T-helper 1 cell treated with Interleukin-12 subunit alpha and Interleukin-12 subunit beta and Interleukin-4 antibody, amounts not matched to agents 30 μg/mL and 1 μg/mL, for 36 hours (primary cell): ENCODE results near the gene EHF.

Source experiments
- H3K27ac Mint-ChIP-seq: one replicate; pipeline ENCODE4 v1.8.0; 2021; ENCODE audit warnings: mild to moderate bottlenecking, mixed read lengths
- H3K27me3 Mint-ChIP-seq: one replicate; pipeline ENCODE4 v1.8.0; 2021; ENCODE audit warnings: low read depth, mixed read lengths
- H3K36me3 Mint-ChIP-seq: one replicate; pipeline ENCODE4 v1.8.0; 2021; ENCODE audit warnings: low read depth, mixed read lengths
- H3K4me1 Mint-ChIP-seq: one replicate; pipeline ENCODE4 v1.8.0; 2021; ENCODE audit warnings: low read depth, mixed read lengths
- H3K4me3 Mint-ChIP-seq: one replicate; pipeline ENCODE4 v1.8.0; 2021; ENCODE audit warnings: mild to moderate bottlenecking, moderate library complexity, mixed read lengths
- H3K9me3 Mint-ChIP-seq: one replicate; pipeline ENCODE4 v1.8.0; 2021; ENCODE audit warnings: mixed read lengths

EHF gene

DNA sequence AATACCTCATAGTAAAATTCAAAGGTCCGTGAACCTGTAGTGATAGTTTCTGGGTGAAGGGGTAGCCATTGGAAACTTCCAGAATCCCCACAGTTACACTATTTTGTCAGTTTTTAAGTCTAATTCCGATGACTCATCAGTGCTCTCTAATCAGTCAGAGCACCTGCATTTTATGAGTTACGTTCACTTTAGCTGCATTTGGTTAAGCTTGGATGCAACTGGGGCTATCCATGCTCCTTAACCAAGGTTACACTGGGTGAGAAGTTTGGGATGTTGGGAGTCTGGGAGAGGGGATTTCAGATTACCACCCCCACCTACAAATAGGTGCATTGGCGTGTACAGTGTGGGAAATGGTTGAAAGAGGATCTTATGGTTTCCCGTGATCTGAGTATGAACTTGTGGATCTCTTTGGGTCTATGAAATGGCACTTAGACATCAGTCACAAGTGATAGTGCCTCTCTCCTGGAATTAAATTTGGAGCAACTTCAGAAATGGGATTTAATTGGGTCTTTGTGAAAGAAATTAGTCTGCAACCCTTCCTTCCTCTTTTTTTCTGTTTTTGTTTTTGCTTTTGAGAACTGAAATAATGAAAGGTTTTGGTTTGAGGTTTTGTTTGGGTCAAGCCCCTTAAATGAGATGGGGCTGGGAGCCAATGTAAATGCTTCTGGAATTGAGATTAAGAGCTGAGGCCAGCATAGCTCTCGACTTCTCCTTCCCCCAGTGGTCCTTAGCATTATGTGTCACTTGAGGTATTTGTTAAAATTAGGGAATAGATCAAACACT, 31.5 kb downstream of the EHF start:
- Mint-ChIP-seq H3K4me1 (peaks cover 10% of the 10 kb centered on the region), H3K36me3 (no peaks in the 10 kb centered on the region), H3K27ac (no peak overlapping the region), H3K4me3 (no peak overlapping the region), H3K27me3 (peaks cover 70% of the 10 kb centered on the region), H3K9me3 (no peaks in the 10 kb centered on the region)

DNA sequence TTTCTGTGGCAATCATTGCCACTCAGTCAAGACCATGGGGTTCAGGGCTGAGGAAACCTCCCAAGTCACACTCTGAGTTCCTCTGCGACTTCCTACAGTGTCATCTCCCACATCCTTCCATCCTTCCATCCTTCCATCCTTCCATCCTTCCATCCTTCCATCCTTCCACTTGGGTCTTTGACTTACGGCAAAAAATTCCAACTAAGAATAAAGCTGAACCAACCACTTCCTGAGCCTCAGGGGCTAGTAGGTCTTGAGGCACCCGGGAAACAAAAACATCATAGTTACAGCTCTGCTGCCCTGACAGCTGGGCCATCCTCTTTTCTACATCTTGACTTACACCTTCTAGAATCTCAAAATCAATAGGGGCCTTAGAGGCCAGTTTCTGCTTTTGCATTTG, 32.1 kb downstream of the EHF start:
- no peaks in the 10 kb centered on the region for H3K9me3 Mint-ChIP-seq
- H3K27ac Mint-ChIP-seq = no peak overlapping the region
- H3K4me1 Mint-ChIP-seq = peaks cover 10% of the 10 kb centered on the region
- peaks cover 70% of the 10 kb centered on the region for H3K27me3 Mint-ChIP-seq
- no peaks in the 10 kb centered on the region for H3K36me3 Mint-ChIP-seq
- no peak overlapping the region for H3K4me3 Mint-ChIP-seq

DNA sequence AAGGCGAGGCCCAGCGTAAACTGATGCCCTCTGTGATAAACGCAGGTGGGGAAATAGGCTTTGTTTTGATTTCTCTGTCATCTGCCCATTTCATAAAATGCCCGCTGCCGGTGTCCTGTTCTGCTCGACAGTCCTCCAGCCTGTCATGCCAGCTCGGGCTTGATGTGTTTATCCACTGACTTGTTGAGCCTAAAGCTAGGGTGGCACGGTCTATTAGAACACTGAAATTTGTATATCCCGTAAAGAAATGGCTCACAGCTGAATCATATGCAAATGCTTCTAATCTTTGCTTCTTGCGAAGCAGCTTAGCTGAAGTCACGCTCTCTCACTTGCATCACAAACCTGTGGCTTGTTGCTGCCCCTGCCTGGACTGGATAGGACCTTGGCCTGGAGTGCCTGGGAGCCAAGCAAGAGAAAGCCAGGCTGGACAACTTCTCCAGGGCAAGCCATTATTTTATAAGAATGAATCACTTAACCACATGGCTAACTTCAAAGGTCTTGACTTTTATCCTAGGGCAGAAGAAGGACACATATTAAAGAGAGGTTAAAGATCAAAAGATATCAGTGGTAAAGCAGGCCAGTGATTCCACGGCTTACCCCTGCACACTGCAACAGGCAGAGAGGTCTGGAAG, 33.1 kb downstream of the EHF start:
- no peak overlapping the region for H3K27ac Mint-ChIP-seq
- peaks cover 78% of the 10 kb centered on the region for H3K27me3 Mint-ChIP-seq
- no peak overlapping the region for H3K4me3 Mint-ChIP-seq
- no peaks in the 10 kb centered on the region for H3K36me3 Mint-ChIP-seq
- peaks cover 10% of the 10 kb centered on the region for H3K4me1 Mint-ChIP-seq
- no peaks in the 10 kb centered on the region for H3K9me3 Mint-ChIP-seq

DNA sequence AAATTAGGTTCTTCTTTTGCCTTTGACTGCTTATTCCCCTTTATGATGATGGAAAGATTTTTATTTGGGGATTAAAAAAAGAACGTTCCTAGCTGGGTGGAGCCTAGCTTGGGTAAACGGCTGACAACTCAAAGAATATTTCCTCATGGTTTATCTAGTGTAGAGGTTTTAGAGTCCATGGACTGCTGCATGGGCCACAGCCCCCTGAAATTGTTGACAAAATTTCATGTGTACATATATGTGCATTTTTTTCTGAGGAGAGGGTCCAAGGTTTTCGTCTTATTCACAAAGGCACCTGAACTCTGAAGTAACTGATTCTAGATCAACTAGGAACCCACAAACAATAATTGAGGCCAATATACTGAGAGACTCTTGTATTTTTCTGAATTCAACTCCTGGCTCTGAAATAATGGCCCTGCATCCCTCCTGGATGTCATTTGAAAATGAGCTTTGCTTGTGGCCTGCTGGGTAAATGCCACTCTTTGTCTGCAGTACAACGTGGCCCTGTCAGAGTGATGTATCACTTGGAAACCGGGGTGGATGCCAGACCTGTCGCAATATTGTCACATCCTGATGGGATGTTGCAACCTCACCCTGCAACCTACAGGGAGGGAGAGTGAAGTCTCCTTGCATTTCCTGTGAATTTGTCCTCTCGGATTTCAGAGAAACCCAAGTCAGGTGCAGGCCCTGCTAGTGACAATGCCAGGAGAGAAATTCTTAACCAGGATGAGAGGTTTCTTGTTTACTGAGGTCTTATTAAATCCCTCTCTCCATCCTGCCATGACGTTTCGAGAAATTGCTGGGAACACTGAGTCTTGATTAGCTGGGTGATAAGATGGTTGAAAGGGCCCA, 33.8 kb downstream of the EHF start:
- Mint-ChIP-seq H3K27me3 (peaks cover 78% of the 10 kb centered on the region), H3K4me1 (peaks cover 10% of the 10 kb centered on the region), H3K27ac (no peak overlapping the region), H3K36me3 (no peaks in the 10 kb centered on the region), H3K4me3 (no peak overlapping the region), H3K9me3 (no peaks in the 10 kb centered on the region)

DNA sequence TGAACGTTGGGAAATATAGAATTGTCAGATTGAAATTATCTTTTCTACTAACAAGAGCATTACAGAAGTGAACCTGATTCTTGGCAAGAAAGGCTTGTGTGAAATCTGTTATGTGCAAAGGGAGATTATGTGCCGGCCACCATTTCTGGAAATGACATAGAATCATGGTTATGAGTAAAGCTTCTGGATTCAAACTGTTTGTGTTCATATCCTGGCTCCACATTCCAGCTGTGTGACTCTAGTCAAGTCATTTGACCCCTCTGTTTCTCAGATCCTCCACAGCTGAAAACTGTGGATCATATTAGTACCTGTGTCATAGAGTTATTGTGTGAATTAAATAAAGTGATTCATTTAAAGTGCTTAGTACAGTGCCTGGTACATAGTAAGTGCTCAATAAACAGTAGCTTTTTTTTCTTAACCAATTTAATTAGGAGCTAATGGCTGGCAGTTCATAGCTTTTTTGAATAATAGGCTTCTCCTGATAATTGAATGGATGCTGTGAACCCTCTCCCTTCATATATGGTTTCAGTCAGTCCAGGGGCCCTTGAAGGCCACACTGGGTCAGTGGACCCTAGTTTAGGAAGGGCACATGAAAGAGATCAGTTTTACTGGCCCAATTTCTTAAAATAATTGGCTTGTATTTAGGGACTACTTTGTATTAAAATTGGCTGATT, 34.6 kb downstream of the EHF start:
- Mint-ChIP-seq H3K4me1 (peaks cover 8% of the 10 kb centered on the region), H3K4me3 (no peak overlapping the region), H3K27me3 (peaks cover 84% of the 10 kb centered on the region)

DNA sequence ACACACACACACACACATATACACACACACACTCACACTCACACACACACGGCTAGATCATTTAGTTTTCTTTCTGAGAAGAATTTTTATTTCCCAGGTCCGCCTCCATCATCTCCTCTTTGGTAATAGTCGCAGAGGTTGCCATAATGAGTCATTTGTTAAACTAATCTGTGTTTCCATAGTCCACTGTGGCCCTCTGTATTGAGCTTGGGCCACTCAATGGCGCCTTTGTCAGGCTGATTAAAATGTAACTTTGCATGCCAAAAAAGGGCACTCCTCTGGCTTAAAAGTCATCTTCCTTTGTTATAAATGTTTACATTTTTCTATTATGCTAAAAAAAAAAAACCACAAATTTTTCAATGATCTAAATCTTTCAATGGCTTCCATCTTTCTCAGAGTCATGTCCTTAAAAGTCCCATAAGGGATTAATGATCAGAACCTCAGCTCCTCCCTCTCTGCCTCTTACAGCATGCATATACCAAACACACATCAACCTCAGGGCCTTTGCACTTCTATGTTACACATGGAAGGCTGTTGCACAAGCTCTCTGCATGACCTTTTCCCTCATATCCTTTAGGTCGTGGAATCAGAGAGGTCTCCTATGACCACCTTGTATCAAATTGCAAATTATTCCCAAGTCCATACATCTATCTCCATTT, 35.3 kb downstream of the EHF start:
- Mint-ChIP-seq H3K36me3 (no peaks in the 10 kb centered on the region), H3K4me1 (peaks cover 3% of the 10 kb centered on the region), H3K4me3 (no peak overlapping the region), H3K27me3 (peaks cover 86% of the 10 kb centered on the region), H3K27ac (no peak overlapping the region), H3K9me3 (no peaks in the 10 kb centered on the region)

More for the DNA sequence above, 34.6 kb downstream of the EHF start:
- Mint-ChIP-seq H3K27ac (no peak overlapping the region), H3K36me3 (no peaks in the 10 kb centered on the region), H3K9me3 (no peaks in the 10 kb centered on the region)

DNA sequence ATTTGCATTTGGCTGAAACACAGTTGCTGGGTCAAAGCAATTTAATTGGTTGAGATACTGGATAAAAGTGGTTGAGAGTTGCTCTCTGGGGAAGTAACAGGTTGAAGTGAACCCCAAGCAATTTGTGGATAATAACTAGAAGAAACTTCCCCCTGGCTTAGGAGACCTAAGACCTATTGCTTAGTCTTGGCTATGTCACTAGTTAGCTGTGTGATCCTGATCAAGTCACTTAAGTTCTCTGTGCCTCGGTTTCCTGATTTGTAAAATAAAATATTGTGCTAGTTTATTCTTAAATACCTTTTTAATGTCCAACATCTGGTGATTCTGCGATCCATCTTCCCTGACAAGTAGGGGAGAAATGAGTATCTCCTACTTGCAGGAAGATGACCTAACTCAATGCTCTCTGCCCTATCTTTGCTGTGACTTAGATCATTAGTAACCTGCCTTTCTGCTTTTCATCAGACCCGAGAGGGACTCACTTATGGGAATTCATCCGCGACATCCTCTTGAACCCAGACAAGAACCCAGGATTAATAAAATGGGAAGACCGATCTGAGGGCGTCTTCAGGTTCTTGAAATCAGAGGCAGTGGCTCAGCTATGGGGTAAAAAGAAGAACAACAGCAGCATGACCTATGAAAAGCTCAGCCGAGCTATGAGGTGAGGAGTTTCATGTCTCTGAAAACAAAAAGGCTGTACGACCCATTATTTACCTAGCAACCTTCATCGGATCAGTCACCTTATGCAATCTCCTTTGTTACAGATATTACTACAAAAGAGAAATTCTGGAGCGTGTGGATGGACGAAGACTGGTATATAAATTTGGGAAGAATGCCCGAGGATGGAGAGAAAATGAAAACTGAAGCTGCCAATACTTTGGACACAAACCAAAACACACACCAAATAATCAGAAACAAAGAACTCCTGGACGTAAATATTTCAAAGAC, 37.5 kb downstream of the EHF start:
- no peak overlapping the region for H3K4me3 Mint-ChIP-seq
- H3K27ac Mint-ChIP-seq = no peak overlapping the region
- peaks cover 87% of the 10 kb centered on the region for H3K27me3 Mint-ChIP-seq

DNA sequence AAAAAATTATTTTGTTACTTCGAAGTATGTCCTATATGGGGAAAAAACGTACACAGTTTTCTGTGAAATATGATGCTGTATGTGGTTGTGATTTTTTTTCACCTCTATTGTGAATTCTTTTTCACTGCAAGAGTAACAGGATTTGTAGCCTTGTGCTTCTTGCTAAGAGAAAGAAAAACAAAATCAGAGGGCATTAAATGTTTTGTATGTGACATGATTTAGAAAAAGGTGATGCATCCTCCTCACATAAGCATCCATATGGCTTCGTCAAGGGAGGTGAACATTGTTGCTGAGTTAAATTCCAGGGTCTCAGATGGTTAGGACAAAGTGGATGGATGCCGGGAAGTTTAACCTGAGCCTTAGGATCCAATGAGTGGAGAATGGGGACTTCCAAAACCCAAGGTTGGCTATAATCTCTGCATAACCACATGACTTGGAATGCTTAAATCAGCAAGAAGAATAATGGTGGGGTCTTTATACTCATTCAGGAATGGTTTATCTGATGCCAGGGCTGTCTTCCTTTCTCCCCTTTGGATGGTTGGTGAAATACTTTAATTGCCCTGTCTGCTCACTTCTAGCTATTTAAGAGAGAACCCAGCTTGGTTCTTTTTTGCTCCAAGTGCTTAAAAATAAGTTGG, 38.3 kb downstream of the EHF start:
- Mint-ChIP-seq H3K4me3 (no peak overlapping the region), H3K27me3 (peaks cover 82% of the 10 kb centered on the region), H3K36me3 (no peaks in the 10 kb centered on the region), H3K9me3 (no peaks in the 10 kb centered on the region), H3K4me1 (no peaks in the 10 kb centered on the region), H3K27ac (no peak overlapping the region)

More for the DNA sequence above, 37.5 kb downstream of the EHF start:
- Mint-ChIP-seq H3K36me3 (no peaks in the 10 kb centered on the region), H3K9me3 (no peaks in the 10 kb centered on the region), H3K4me1 (no peaks in the 10 kb centered on the region)

DNA sequence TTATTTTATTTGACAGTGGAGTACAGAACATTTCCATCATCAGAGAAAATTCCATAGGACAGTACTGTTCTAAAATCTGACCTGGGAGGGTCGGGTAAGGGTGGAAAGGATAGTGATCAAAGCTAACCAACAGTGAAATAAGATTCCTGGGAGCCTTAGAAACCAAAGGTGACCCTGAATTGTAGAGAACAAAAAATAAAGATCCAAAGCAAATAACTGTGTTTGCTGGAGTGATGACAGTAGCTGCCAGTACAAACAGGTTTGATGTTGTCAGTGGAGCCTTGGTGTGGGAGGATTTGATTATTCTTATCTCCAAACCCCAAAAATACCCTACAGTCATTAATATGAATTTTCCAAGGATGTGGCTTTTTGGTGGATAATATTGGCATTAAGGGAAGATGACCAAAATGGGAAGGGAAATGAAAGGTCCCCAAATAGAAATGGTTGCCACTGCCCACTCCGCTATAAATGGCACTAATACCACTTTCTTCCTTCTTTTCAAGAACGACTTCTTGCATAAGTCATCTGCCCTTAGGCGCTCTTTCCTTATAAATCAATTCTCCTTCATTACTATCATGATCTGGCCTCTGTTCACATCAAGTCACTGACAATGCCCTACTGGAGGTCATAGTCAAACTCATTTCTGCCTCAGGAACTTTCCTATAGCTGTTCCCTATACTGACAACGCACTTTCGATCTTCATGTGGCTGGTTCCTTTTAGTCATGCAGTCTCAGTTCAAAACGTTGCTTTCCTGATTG, 44.4 kb downstream of the EHF start:
- peaks cover 46% of the 10 kb centered on the region for H3K27me3 Mint-ChIP-seq
- H3K27ac Mint-ChIP-seq = no peak overlapping the region

DNA sequence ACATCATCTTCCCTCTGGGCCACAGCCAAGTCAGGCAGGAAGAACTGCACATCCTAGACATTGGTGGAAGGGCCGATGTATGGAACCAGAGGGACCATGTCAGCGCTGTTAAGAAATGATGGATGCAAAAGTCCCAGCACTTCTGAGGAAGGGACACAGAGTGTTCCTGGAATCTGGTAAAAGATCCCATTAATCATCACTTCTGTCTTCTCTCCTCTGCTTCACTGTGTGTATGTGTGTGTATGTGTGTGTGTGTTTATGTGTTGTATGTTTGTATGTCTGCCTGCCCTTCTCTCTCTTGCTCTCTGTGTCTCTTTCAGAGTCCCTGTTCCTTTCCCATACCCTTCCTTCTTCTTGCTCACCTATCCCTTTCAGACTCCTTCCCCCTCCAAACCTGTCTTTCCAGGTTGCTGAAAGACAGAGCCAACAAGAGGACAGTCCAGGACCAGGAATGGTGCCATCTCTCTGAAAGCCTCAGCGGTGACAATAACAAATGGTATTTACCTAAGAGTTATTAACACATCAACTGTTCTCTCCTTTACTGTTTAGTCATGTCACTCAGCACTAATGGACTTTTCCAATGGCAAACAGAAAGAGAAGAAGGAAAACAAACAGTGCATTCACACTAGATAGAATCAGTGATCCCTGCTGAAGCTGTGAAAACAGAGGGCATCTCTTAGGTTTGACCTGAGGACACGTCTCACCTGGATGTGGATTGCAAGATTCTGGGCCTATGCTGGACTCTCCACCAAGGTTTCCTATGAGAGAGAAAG, 47.1 kb downstream of the EHF start:
- Mint-ChIP-seq H3K36me3 (no peaks in the 10 kb centered on the region), H3K27me3 (peaks cover 39% of the 10 kb centered on the region), H3K4me3 (no peak overlapping the region), H3K4me1 (no peaks in the 10 kb centered on the region), H3K9me3 (no peaks in the 10 kb centered on the region), H3K27ac (no peak overlapping the region)

More for the DNA sequence above, 44.4 kb downstream of the EHF start:
- Mint-ChIP-seq H3K4me3 (no peak overlapping the region), H3K9me3 (no peaks in the 10 kb centered on the region), H3K36me3 (no peaks in the 10 kb centered on the region), H3K4me1 (no peaks in the 10 kb centered on the region)

DNA sequence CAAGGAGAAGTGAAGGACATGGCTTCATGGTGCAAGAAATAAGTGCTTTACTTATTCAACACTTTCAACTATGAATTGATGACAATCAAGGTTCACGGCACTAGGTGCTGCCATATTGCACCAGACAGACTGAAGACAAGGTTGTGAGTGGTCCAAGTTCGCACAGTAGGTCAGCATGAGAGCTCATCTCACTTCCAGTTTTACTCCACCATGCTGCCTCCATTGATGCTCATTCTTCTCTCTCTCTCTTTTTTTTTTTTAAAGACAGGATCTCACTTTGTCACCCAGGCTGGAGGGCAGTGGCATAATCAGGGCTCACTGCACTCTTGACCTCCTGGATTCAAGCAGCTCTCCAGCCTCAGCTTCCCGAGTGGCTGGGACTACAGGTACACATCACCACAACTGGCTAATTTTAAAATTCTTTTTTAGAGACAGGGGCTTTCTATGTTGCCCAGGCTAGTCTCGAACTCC, 47.7 kb downstream of the EHF start:
- H3K36me3 Mint-ChIP-seq = no peaks in the 10 kb centered on the region

More for the DNA sequence above, 47.7 kb downstream of the EHF start:
- Mint-ChIP-seq H3K4me1 (no peaks in the 10 kb centered on the region), H3K9me3 (no peaks in the 10 kb centered on the region), H3K27ac (no peak overlapping the region), H3K4me3 (no peak overlapping the region), H3K27me3 (peaks cover 35% of the 10 kb centered on the region)
